ENCODE data around the gene ACOT7. TPM values are rescaled to one million over a fixed set of nuclear protein-coding genes. Genes with fewer than 3 reads are reported as not detected.
A peak's percentile ranks its signal among the peaks of the same experiment; 100 is the strongest.
"Not testable (repeated sequence)": the region's sequence is repeated elsewhere in the genome, so short reads cannot be mapped to it uniquely, and the experiment has no call there.

The ACOT7 gene
- total RNA-seq, 1 donor from 2014 or later: 8.5 TPM

DNA sequence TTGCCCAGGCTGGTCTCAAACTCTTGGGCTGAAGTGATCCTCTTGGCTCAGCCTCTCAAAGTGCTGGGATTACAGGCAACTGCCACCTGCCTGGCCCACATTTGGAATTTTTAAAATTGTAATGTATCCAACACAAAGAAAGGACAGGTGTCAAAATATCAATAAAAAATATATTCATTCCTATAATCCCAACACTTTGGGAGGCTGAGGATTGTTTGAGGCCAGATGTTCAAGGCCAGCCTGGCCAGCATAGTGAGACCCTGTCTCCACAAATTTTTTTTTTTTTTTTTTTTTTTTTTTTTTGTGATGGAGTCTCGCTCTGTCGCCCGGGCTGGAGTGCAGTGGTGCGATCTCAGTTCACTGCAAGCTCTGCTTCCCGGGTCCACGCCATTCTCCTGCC lies 16.2 kb upstream of the ACOT7 start:
- intact Hi-C loops (cut with DNase I): loop anchor here (5.0 kb wide), 1 partner anchor 62 kb away; no protein-coding TSS in a partner anchor
- DNase-seq: no peak

DNA sequence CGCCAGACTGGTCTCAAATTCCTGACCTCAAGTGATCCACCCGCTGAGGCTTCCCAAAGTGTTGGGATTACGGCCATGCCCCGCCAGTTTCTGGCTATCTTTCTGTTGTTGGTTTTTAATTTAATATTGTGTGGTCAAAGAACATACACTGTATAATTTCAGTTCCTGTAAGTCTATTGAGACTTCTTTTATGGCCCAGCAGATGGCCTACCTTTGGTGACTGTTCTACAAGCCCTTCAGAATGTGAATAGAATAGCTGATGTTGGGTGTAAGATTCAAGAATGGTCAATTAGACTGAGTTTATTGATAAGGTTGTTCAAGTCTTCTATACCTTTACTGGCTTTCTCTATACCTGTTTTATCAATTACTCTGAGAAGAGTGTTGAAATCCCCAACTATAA lies 15.5 kb upstream of the ACOT7 start:
- DNase-seq (no peak), ATAC-seq (ENCODE audit: poor library complexity) (no peak)
- intact Hi-C loops (cut with DNase I): loop anchor here (5.0 kb wide), 1 partner anchor 62 kb away; no protein-coding TSS in a partner anchor

More for the DNA sequence above, 16.2 kb upstream of the ACOT7 start:
- no peak for ATAC-seq (ENCODE audit: poor library complexity)

GRCh38 chr1:6408023-6408422 lies 14.5 kb upstream of the ACOT7 start:
- no peak for DNase-seq
- no peak for ATAC-seq (ENCODE audit: poor library complexity)
- intact Hi-C loops (cut with DNase I): loop anchor here (5.0 kb wide), 1 partner anchor 61 kb away; no protein-coding TSS in a partner anchor

DNA sequence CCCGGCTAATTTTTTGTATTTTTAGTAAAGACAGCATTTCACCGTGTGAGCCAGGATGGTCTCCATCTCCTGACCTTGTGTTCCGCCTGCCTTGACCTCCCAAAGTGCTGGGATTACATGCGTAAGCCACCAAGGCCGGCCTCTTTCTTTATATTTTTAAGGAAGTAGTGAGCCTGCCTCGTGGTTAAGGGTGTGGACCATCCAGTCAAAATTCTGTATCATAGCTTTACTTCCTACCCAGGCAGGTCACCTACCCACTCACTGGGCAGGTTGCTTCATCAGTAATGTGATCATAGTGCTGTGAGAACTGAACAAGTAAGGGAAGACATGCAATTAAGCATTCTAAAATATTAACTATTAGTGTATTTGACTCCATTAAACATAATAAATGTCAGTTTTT lies 8.1 kb upstream of the ACOT7 start:
- intact Hi-C loops (cut with DNase I): loop anchor here (5.0 kb wide), 1 partner anchor 34 kb away; no protein-coding TSS in a partner anchor
- DNase-seq (no peak), ATAC-seq (ENCODE audit: poor library complexity) (no peak)

DNA sequence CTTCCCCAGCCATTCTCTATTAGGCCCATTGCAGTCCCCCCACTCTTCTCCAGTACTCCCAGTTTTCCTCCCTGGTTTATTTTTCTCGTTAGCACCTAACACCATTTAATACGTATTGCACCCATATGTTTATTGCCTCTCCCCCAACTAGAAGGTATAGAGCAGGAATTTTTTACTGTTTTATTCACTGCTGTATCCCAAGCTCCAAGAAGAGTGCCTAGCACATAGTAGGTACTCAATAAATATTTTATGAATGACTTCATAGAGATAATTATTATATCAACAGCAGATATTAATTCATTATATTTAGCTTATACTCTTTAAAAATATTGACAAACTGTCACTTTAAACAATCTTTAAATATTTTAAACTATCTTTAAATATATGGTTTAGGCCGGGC lies 5.7 kb upstream of the ACOT7 start:
- ATAC-seq (ENCODE audit: poor library complexity): no peak
- intact Hi-C loops (cut with DNase I): loop anchor here (5.0 kb wide), 1 partner anchor 42 kb away; no protein-coding TSS in a partner anchor
- DNase-seq: peak; percentile 10

- ATAC-seq (ENCODE audit: poor library complexity) (no peak), DNase-seq (no peak)
- intact Hi-C loops (cut with DNase I): loop anchor here (5.0 kb wide), 1 partner anchor 41 kb away; no protein-coding TSS in a partner anchor
Measured at GRCh38 chr1:6397844-6398441, 4.4 kb upstream of the ACOT7 start.

GRCh38 chr1:6396998-6397397 lies 3.4 kb upstream of the ACOT7 start:
- DNase-seq (no peak), ATAC-seq (ENCODE audit: poor library complexity) (no peak)
- intact Hi-C loops (cut with DNase I): loop anchor here (5.0 kb wide), 1 partner anchor 40 kb away; no protein-coding TSS in a partner anchor

DNA sequence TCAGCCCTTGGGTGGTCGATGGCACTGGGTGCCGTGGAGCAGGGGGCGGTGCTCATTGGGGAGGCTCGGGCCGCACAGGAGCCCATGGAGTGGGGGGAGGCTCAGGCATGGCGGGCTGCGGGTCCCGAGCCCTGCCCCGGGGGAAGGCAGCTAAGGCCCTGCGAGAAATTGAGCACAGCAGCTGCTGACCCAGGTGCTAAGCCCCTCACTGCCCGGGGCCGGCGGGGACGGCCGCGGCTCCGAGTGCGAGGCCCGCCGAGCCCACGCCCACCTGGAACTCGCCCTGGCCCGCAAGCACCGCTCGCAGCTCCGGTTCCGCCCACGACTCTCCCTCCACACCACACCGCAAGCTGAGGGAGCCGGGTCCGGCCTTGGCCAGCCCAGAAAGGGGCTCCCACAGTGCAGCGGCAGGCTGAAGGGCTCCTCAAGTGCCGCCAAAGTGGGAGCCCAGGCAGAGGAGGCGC lies 2.2 kb upstream of the ACOT7 start:
- DNase-seq: not testable (repeated sequence)
- intact Hi-C loops (cut with DNase I): loop anchor here (5.0 kb wide), 1 partner anchor 39 kb away; no protein-coding TSS in a partner anchor

GRCh38 chr1:6395130-6395529 lies 1.6 kb upstream of the ACOT7 start:
- ATAC-seq (ENCODE audit: poor library complexity): not testable (repeated sequence)
- intact Hi-C loops (cut with DNase I): loop anchor here (5.0 kb wide), 1 partner anchor 38 kb away; no protein-coding TSS in a partner anchor

More for the DNA sequence above, 2.2 kb upstream of the ACOT7 start:
- ATAC-seq (ENCODE audit: poor library complexity): not testable (repeated sequence)

GRCh38 chr1:6392809-6393399 lies 663 bp downstream of the ACOT7 start:
- DNase-seq (no peak), ATAC-seq (ENCODE audit: poor library complexity) (no peak)
- intact Hi-C loops (cut with DNase I): no loop called here

More at GRCh38 chr1:6395130-6395529, 1.6 kb upstream of the ACOT7 start:
- not testable (repeated sequence) for DNase-seq

GRCh38 chr1:6391951-6392808 lies 1.4 kb downstream of the ACOT7 start:
- intact Hi-C loops (cut with DNase I): no loop called here
- ATAC-seq (ENCODE audit: poor library complexity): no peak
- DNase-seq: no peak

DNA sequence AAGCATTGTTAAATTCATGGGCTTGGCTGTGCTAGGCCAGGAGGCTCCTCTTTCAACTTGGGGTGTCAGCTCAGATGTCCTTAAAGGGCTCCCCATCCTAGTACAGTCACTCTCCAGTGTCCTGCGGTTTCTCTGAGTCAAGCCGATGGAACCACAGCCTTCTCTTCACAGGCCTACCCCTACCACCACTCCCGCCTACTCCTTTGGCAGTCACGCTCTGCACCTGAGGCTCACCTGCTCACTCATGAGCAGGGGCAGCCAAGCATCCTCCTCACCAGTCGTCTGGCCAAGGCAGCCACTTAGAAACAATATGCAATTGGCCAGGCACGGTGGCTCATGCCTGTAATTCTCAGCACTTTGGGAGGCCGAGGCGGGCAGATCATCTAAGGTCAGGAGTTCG lies 3.6 kb downstream of the ACOT7 start:
- DNase-seq: no peak
- intact Hi-C loops (cut with DNase I): no loop called here
- no peak for ATAC-seq (ENCODE audit: poor library complexity)

GRCh38 chr1:6386371-6386949 lies 7.1 kb downstream of the ACOT7 start:
- ATAC-seq (ENCODE audit: poor library complexity): no peak
- intact Hi-C loops (cut with DNase I): no loop called here
- DNase-seq: no peak

- intact Hi-C loops (cut with DNase I): no loop called here
- ATAC-seq (ENCODE audit: poor library complexity) (peak; percentile 32), DNase-seq (no peak)
Measured at GRCh38 chr1:6385488-6386191, 7.9 kb downstream of the ACOT7 start.

DNA sequence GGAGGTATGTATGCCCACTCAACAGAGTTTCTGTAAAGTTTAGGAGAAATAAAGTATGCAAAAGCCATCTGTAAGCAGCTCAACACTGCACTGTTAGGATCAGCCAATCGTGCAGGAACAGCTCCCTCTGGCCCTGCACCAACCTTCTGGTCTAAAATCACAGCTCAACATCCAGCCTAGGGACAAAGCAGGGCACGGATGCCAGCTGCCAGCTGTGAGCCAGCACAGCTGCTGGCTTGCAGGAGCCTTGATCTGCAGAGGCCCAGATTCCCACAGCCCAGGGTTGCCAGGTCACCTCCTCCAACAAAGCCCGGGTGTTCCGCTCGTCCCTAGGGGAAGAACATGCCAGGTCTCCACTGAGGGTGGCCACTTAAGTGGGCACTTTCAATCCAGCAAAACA lies 8.6 kb downstream of the ACOT7 start:
- ATAC-seq (ENCODE audit: poor library complexity) (peak; percentile 90), DNase-seq (peak; percentile 73)
- intact Hi-C loops (cut with DNase I): no loop called here

DNA sequence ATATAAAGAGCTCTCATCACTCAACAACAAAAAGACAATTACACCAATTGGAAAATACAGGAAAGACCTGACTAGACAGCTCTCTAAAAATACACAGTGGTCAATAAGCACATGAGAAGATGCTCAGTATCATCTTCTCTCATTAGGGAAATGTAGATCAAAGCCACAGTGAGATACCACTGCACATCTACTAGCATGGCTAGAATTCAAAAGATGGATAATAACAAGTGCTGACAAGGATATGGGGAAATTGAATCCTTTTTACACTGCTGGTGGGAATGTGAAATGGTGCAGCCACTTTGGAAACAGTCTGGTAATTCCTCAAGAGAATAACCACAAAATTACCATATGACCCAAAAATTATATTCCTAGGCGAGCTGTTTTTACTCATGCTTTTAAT lies 9.4 kb downstream of the ACOT7 start:
- ATAC-seq (ENCODE audit: poor library complexity): no peak
- intact Hi-C loops (cut with DNase I): no loop called here

GRCh38 chr1:6380037-6380436 lies 13.5 kb downstream of the ACOT7 start:
- DNase-seq: no peak
- ATAC-seq (ENCODE audit: poor library complexity): no peak
- intact Hi-C loops (cut with DNase I): no loop called here

More for the DNA sequence above, 9.4 kb downstream of the ACOT7 start:
- no peak for DNase-seq

DNA sequence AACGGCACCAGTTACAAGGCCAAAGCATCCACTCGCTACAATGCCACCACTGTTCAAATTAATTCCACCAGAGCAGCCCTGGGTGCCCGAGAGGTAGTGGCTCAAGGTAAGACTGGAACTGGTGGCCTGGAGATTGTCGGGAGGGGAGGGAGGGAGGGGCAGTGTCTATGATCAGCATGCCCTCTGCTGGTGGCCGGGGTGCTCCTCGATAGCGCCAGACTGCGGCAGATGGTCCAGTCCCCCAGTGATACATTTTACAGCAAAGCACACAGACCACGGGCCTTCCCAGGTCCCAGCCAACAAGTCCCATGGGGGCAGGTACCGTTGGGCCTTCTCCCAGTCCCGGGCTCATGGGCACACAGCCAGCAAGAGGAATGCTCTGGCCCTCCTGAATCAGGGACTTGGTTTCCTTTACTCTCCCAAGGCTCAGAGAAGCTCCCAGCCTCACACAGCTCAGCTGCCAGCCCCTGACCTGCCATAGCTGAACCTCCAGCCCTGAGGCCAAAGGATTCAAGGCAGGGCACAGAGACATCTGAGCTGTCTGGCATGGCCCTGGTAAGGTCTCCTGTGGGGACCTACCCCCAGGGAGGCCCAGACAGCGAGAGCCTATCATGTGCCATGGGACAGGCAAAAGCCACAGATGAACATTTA lies 15.3 kb downstream of the ACOT7 start:
- DNase-seq: no peak
- ATAC-seq (ENCODE audit: poor library complexity): no peak
- intact Hi-C loops (cut with DNase I): no loop called here

All from Right ventricle myocardium superior (tissue), 1 donor.